MM.1S (cell line): ENCODE data around the gene ZFHX3.

Experiments
- EZH2phosphoT487 ChIP-seq: fragments of 300-600 bp; sonication (generic); IDR thresholded peaks from 2 replicates; pipeline ENCODE4 v1.6.1; 2018; ENCODE audit warnings: antibody characterized with exemption, low read length
- TF ChIP-seq, protein P1 (sequence below): fragments of 300-600 bp; sonication (generic); IDR thresholded peaks from 2 replicates; pipeline ENCODE4 v1.5.1; 2016; ENCODE audit warnings: antibody characterized with exemption, low read length, mixed read lengths

DNA sequence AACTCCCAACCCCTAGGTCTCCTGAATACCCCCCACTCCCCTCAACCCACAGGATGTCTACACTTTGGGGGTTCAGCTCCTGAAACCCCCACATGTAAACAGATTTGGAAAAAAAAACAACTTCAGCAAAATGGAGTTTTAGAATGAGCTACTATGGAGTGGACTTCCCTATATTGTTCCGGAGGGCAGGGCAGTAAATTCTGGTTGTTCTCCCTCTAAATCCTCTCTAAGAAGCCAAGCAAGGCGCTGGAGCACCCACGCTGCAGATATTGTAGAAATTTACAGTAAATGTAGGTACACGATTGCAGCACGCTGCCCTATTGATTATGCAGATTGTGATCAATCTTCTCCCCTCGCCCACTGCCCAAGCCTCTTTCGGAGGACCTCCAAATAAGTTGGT, 8.5 kb upstream of the ZFHX3 start:
- TF ChIP-seq, protein P1, sequence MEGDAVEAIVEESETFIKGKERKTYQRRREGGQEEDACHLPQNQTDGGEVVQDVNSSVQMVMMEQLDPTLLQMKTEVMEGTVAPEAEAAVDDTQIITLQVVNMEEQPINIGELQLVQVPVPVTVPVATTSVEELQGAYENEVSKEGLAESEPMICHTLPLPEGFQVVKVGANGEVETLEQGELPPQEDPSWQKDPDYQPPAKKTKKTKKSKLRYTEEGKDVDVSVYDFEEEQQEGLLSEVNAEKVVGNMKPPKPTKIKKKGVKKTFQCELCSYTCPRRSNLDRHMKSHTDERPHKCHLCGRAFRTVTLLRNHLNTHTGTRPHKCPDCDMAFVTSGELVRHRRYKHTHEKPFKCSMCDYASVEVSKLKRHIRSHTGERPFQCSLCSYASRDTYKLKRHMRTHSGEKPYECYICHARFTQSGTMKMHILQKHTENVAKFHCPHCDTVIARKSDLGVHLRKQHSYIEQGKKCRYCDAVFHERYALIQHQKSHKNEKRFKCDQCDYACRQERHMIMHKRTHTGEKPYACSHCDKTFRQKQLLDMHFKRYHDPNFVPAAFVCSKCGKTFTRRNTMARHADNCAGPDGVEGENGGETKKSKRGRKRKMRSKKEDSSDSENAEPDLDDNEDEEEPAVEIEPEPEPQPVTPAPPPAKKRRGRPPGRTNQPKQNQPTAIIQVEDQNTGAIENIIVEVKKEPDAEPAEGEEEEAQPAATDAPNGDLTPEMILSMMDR, result no peak
- TF ChIP-seq EZH2phosphoT487, result no peak
